WI38 (cell line): ENCODE results near the gene TRMT61A.

Source experiments
- H3K4me3 ChIP-seq: 2 replicates; pipeline ENCODE4 v1.5.1; 2011; ENCODE audit warnings: low read depth, mild to moderate bottlenecking, control low read depth, low read length
- CTCF ChIP-seq: IDR thresholded peaks from 2 replicates; pipeline ENCODE4 v1.5.1; 2012; ENCODE audit warnings: low read depth, mild to moderate bottlenecking, control low read depth, low read length

TRMT61A gene

GRCh38 chr14:103562429-103563225 is 33.6 kb downstream of the TRMT61A start, which contains the start of the genes BAG5 and COA8:
BAG5 (minus strand) TSS chr14:103562657; CDS start chr14:103561164, 1,493 bp downstream.
COA8 (plus strand) TSS chr14:103562960; CDS start chr14:103563002, 42 bp downstream.
- H3K4me3 ChIP-seq, result peak within 1 kb of the TSS; percentile 94
- TF ChIP-seq CTCF, result no peak

- peak overlapping the region; percentile 94 for H3K4me3 ChIP-seq
- TF ChIP-seq CTCF, result no peak
Measured at GRCh38 chr14:103563226-103563620, 34.2 kb downstream of the TRMT61A start.

DNA sequence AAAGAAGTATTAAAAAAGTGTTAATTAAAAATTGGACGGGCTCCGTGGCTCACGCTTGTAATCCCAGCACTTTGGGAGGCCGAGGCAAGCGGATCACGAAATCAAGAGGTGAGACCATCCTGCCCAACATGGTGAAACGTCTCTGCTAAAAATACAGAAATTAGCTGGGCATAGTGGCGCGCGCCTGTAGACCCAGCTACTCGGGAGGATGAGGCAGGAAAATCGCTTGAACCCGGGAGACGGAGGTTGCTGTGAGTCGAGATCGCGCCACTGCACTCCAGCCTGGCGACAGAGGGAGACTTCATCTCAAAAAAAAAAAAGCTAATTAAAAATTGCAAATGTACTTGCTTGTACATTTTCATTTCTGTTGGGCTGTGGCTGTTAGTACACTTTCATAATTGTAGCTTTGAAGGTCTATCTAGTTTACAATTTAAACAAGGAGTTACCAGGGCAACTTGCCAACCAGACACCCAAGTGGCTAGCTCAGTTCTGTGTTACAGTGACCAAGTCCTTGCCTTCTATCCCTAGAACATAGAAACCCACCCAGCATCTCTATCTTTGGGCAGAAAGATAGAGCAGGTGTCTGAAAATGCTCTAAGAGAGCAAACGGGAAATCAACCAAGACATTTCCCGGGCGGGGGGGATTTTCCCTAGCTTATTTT is 35.0 kb downstream of the TRMT61A start:
- no peak for TF ChIP-seq CTCF
- H3K4me3 ChIP-seq, result peak overlapping the region; percentile 94

DNA sequence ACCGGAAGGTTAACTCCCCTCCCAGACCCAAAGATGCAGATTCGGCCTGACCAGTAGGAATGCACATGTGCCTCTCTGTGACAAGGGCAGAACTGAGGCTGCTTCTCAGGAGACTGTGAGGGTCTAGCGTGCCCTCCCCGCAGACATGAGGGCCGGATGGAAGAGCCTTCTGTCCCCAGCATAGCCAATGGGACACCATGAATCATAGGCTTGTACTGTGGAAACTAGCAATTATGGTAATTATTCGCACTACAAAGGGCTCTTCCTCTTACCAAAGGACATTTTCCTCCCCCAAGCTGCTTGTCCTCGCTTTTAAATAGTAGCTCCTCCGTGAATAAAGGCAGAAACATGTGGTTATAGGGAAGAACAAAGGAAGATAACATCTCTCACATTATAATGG is 40.0 kb downstream of the TRMT61A start:
- no peak for TF ChIP-seq CTCF

GRCh38 chr14:103569408-103569807 is 40.4 kb downstream of the TRMT61A start:
- no peak for TF ChIP-seq CTCF
- H3K4me3 ChIP-seq, result no peak overlapping the region

More for the DNA sequence above, 40.0 kb downstream of the TRMT61A start:
- no peak overlapping the region for H3K4me3 ChIP-seq

GRCh38 chr14:103574104-103574503 is 45.1 kb downstream of the TRMT61A start:
- H3K4me3 ChIP-seq, result no peak overlapping the region
- TF ChIP-seq CTCF, result no peak

GRCh38 chr14:103574707-103575285 is 45.8 kb downstream of the TRMT61A start:
- TF ChIP-seq CTCF, result no peak
- no peak overlapping the region for H3K4me3 ChIP-seq
